Measurements from ENCODE around the gene HRH2. TPM values are rescaled to one million over a fixed set of nuclear protein-coding genes. Genes with fewer than 3 reads are reported as not detected.

The HRH2 gene
- polyA plus RNA-seq, 1 donor (not counting 4 experiments of a cell fraction or from before 2014, with no cell fraction given): not detected

GRCh38 chr5:175672976-175673648 lies 15.2 kb downstream of the HRH2 start:
- H3K9me1 ChIP-seq (ENCODE audit: control insufficient read depth, extremely low read depth, insufficient read depth, low read length): no peaks in the 10 kb centered on the region
- H3K9ac ChIP-seq (ENCODE audit: control insufficient read depth, extremely low read depth, insufficient read depth, low read length): no peak overlapping the region
- DNase-seq (ENCODE audit: low read depth, low spot score) (no peak), FAIRE-seq (no peak)
- no peak overlapping the region for H3K4me2 ChIP-seq (ENCODE audit: control insufficient read depth, extremely low read depth, insufficient read depth, low read depth, low read length)
- no peaks in the 10 kb centered on the region for H3K79me2 ChIP-seq (ENCODE audit: control insufficient read depth, insufficient read depth, low read length)
- H3K9me3 ChIP-seq (ENCODE audit: control insufficient read depth, low read depth, low read length): no peaks in the 10 kb centered on the region
- no peaks in the 10 kb centered on the region for H4K20me1 ChIP-seq (ENCODE audit: control insufficient read depth, extremely low read depth, insufficient read depth, low read length)
- no peak for TF ChIP-seq EZH2 (IDR thresholded peaks at IDR 0.05; ENCODE audit: low read length)
- TF ChIP-seq CTCF (optimal IDR thresholded peaks at IDR 0.05 in 1 of 3, IDR thresholded peaks at IDR 0.05 in 1 of 3, conservative IDR thresholded peaks at IDR 0.05 in 1 of 3; ENCODE audit: extremely low read depth in 1 of 3, insufficient read depth in 2 of 3, low read length in 3 of 3): no peak
- H3K4me1 ChIP-seq (ENCODE audit: control insufficient read depth, extremely low read depth, insufficient read depth, low read length): no peaks in the 10 kb centered on the region
- no peak overlapping the region for H3K4me3 ChIP-seq (ENCODE audit: control insufficient read depth in 2 of 3, extremely low read depth in 1 of 3, insufficient read depth in 2 of 3, low read depth in 1 of 3, low read length in 3 of 3)
- no peaks in the 10 kb centered on the region for H3K36me3 ChIP-seq (ENCODE audit: control insufficient read depth in 2 of 2, extremely low read depth in 1 of 2, insufficient read depth in 2 of 2, low read length in 2 of 2)
- no peak overlapping the region for H2AFZ ChIP-seq (ENCODE audit: control insufficient read depth, low read length)
- H3K27me3 ChIP-seq (ENCODE audit: control insufficient read depth, extremely low read depth, insufficient read depth, low read length): peaks cover 20% of the 10 kb centered on the region
- dilution Hi-C loops (cut with MboI; ENCODE audit: extremely low pct_ligation_motif_present, low sequenced_read_pairs): no loop called here
- no peak overlapping the region for H3K27ac ChIP-seq (ENCODE audit: control insufficient read depth, insufficient read depth, low read length)

GRCh38 chr5:175674731-175675346 lies 17.0 kb downstream of the HRH2 start:
- H3K27ac ChIP-seq (ENCODE audit: control insufficient read depth, insufficient read depth, low read length): no peak overlapping the region
- H3K4me1 ChIP-seq (ENCODE audit: control insufficient read depth, extremely low read depth, insufficient read depth, low read length): no peaks in the 10 kb centered on the region
- peaks cover 28% of the 10 kb centered on the region for H3K27me3 ChIP-seq (ENCODE audit: control insufficient read depth, extremely low read depth, insufficient read depth, low read length)
- no peaks in the 10 kb centered on the region for H3K9me1 ChIP-seq (ENCODE audit: control insufficient read depth, extremely low read depth, insufficient read depth, low read length)
- no peak overlapping the region for H3K4me3 ChIP-seq (ENCODE audit: control insufficient read depth in 2 of 3, extremely low read depth in 1 of 3, insufficient read depth in 2 of 3, low read depth in 1 of 3, low read length in 3 of 3)
- dilution Hi-C loops (cut with MboI; ENCODE audit: extremely low pct_ligation_motif_present, low sequenced_read_pairs): no loop called here
- FAIRE-seq: no peak
- H4K20me1 ChIP-seq (ENCODE audit: control insufficient read depth, extremely low read depth, insufficient read depth, low read length): no peaks in the 10 kb centered on the region
- H2AFZ ChIP-seq (ENCODE audit: control insufficient read depth, low read length): no peak overlapping the region
- H3K4me2 ChIP-seq (ENCODE audit: control insufficient read depth, extremely low read depth, insufficient read depth, low read depth, low read length): no peak overlapping the region
- TF ChIP-seq EZH2 (IDR thresholded peaks at IDR 0.05; ENCODE audit: low read length) (no peak), CTCF (optimal IDR thresholded peaks at IDR 0.05 in 1 of 3, IDR thresholded peaks at IDR 0.05 in 1 of 3, conservative IDR thresholded peaks at IDR 0.05 in 1 of 3; ENCODE audit: extremely low read depth in 1 of 3, insufficient read depth in 2 of 3, low read length in 3 of 3) (no peak)
- no peak overlapping the region for H3K9ac ChIP-seq (ENCODE audit: control insufficient read depth, extremely low read depth, insufficient read depth, low read length)
- no peaks in the 10 kb centered on the region for H3K36me3 ChIP-seq (ENCODE audit: control insufficient read depth in 2 of 2, extremely low read depth in 1 of 2, insufficient read depth in 2 of 2, low read length in 2 of 2)
- H3K9me3 ChIP-seq (ENCODE audit: control insufficient read depth, low read depth, low read length): no peaks in the 10 kb centered on the region
- no peak for DNase-seq (ENCODE audit: low read depth, low spot score)
- H3K79me2 ChIP-seq (ENCODE audit: control insufficient read depth, insufficient read depth, low read length): no peaks in the 10 kb centered on the region
